RCC 7860 (cell line): ENCODE data around the gene GSTM2.
"Not testable (repeated sequence)": the region's sequence is repeated elsewhere in the genome, so short reads cannot be mapped to it uniquely, and the experiment has no call there.

Source experiments
- DNase-seq: peaks from one replicate; pipeline ENCODE4 v3.0.0-alpha.2; 2015; ENCODE audit warnings: low spot score
- FAIRE-seq: peaks from 2 replicates; lab custom pipeline; 2012; peaks lifted over from hg19 to GRCh38; lab: Jason Lieb, UNC

The GSTM2 gene

DNA sequence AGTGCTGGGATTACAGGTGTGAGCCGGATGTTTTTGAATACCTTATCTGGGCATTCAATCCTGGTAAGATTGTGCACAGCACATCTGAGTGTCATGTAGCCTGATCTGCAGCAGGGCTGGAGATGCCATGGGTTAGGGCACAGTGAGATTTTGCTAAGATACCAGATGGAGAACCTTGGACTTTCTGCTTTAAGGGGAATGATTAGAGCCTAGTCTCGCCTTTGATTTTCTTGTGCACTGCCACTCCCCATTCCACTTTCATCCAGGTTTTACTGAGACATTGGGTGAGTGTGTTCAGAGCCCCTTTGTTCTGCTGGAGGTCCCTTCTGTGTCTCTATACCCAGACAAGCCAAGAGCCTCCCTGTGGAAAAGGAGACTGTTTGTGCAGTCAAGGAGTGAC, 6.0 kb downstream of the GSTM2 start:
- not testable (repeated sequence) for DNase-seq, FAIRE-seq

- FAIRE-seq, result not testable (repeated sequence)
Measured at GRCh38 chr1:109676683-109677381, 9.0 kb downstream of the GSTM2 start.

DNA sequence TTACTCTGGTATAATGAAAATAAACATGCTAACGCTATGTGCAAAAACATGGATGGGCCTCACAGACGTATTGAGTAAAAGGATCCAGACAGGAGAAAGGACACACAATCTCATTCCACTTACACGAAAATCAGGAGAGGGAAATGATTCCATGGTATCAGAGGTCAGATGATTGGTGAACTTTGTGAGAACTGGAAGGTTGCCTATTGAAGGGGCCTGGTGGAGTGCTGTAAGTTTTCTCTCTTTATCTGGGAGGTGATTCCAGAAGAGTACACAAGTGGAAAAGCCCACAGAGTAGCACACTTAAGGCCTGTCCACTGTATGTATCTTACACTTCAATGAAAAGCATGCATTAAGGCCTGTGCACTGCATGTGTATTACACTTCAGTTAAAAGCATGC, 9.6 kb downstream of the GSTM2 start:
- FAIRE-seq, result no peak
- no peak for DNase-seq

More at GRCh38 chr1:109676683-109677381, 9.0 kb downstream of the GSTM2 start:
- DNase-seq, result not testable (repeated sequence)

GRCh38 chr1:109678637-109679036, 10.8 kb downstream of the GSTM2 start:
- not testable (repeated sequence) for FAIRE-seq, DNase-seq

- DNase-seq, FAIRE-seq: not testable (repeated sequence)
Measured at GRCh38 chr1:109684777-109685176, 16.9 kb downstream of the GSTM2 start.

GRCh38 chr1:109685399-109685798, 17.5 kb downstream of the GSTM2 start:
- not testable (repeated sequence) for DNase-seq, FAIRE-seq

- FAIRE-seq, DNase-seq: not testable (repeated sequence)
Measured at GRCh38 chr1:109685890-109686289, 18.0 kb downstream of the GSTM2 start.

GRCh38 chr1:109687109-109687508, 19.3 kb downstream of the GSTM2 start:
- not testable (repeated sequence) for DNase-seq, FAIRE-seq

DNA sequence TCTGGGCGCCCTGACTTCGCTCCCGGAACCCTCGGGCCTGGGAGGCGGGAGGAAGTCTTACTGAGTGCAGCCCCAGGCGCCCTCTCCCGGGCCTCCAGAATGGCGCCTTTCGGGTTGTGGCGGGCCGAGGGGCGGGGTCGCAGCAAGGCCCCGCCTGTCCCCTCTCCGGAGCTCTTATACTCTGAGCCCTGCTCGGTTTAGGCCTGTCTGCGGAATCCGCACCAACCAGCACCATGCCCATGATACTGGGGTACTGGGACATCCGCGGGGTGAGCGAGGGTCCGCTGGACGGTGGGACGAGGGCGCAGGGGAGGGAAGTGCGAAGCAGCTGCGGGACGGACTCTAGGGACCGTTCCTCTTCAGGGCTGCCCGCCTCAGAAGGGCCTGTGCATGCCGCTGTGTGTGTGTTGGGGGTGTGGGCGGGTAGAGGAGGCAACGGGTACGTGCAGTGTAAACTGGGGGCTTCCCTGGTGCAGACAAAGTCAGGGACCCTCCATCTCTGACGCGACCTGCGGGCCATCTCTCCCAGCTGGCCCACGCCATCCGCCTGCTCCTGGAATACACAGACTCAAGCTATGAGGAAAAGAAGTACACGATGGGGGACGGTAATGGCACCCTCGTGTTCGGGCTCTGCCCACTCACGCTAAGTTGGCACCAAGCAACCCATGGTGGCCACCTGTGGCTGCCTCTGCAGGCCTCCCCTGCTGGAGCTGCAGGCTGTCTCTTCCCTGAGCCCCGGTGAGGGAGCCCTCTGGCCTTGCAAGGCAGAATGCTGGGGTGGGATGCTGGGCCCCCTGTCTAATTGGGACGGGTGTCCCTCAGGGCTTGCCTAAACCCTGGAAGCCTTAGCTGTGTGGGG, 20.0 kb downstream of the GSTM2 start, which contains the start of gene GSTM1:
TSS of gene GSTM1 (plus strand) at position 177 of the 859 bp plus-strand sequence. CDS start at position 234, 57 bp downstream.
- no peak for FAIRE-seq
- DNase-seq, result no peak

DNA sequence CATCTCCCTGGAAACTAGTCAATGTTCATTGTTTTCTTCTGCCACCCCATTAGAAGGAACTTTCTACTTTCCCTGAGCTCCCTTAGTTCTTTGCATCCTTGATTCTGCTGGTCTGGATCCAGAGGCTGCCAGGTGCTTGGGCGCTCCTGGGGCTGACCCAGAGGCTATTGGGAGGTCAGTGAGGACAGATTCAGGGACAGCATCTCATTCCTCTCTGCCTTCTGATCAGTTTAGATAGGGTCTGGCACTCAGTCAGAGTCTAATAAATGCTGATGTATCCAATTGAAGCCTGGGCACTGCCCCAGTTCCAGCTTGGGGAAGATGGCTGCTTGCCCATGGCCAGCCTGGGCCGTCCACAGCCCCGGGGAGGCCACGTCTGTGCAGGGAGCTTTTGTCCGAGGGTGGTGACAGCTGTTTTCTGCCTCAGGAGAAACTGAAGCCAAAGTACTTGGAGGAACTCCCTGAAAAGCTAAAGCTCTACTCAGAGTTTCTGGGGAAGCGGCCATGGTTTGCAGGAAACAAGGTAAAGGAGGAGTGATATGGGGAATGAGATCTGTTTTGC, 22.1 kb downstream of the GSTM2 start:
- DNase-seq, result no peak
- no peak for FAIRE-seq

DNA sequence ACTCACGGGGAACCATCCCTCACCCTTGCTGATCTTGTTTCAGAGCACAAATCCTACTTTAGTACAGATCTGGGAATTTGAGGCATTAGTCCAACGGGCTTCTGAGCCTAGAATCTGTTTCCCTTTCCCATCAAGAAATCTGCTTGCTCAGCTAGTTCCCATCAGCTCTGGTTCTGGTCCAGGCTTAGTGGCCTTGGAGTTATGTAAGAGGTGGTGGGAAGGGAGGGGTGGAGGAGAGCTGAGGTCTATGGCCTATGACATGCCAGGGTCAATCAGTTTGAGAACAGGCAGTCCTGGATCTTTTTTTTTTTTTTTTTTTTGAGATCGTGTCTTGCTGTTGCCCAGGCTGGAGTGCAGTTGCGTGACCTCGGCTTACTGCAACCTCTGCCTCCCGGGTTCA, 23.9 kb downstream of the GSTM2 start:
- FAIRE-seq, result no peak
- DNase-seq, result no peak

DNA sequence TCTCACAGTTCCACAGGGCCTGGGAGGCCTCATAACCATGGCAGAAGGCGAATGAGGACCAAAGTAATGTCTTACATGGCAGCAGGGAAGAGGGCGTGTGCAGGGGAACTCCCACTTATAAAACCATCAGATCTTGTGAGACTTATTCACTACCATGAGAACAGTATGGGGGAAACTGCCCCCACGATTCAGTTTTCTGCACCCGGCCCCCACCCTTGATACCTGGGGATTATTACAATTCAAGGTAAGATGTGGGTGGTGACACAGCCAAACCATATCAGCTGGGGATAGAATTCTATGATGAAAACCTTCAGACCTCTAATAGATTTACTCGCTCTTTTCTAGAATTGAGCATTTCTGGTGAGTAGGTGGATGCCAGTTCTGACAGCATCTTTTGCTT, 26.5 kb downstream of the GSTM2 start:
- not testable (repeated sequence) for DNase-seq, FAIRE-seq

GRCh38 chr1:109695138-109695537, 27.3 kb downstream of the GSTM2 start:
- DNase-seq, FAIRE-seq: not testable (repeated sequence)

DNA sequence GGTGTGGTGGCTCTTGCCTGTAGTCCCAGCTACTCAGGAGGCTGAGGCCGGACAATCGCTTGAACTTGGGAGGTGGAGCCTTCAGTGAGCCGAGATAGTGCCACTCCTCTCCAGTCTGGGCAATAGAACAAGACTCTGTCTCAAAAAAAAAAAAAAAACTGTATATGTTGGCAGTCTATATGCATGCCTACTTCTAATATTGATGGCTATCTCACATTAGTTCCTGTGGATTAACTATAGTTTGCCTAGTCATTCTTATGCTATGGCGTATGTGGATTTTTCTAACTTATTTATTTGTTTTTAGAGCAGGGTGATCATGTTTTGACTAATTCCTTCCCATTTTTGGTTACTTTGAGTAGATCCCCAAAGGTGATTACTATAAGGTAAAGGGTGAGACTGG, 29.2 kb downstream of the GSTM2 start:
- FAIRE-seq (no peak), DNase-seq (no peak)

- not testable (repeated sequence) for DNase-seq, FAIRE-seq
Measured at GRCh38 chr1:109697861-109698260, 30.0 kb downstream of the GSTM2 start.

DNA sequence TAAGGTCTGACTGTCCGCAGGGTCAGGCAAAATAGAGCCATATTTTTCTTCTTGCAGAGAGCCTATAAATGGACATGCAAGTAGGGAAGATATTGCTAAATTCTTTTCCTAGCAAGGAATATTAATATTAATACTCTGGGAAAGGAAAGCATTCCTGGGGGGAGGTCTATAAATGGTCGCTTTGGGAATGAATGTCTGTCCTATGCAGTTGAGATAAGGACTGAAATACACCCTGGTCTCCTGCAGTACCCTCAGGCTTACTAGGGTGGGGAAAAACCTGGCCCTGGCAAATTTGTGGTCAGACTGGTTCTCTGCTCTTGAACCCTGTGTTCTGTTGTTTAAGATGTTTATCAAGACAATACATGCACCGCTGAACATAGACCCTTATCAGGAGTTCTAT, 35.1 kb downstream of the GSTM2 start:
- DNase-seq, result not testable (repeated sequence)

GRCh38 chr1:109704173-109704572, 36.3 kb downstream of the GSTM2 start:
- no peak for DNase-seq
- no peak for FAIRE-seq

More for the DNA sequence above, 35.1 kb downstream of the GSTM2 start:
- not testable (repeated sequence) for FAIRE-seq

GRCh38 chr1:109705411-109705810, 37.6 kb downstream of the GSTM2 start:
- no peak for FAIRE-seq
- DNase-seq, result no peak

DNA sequence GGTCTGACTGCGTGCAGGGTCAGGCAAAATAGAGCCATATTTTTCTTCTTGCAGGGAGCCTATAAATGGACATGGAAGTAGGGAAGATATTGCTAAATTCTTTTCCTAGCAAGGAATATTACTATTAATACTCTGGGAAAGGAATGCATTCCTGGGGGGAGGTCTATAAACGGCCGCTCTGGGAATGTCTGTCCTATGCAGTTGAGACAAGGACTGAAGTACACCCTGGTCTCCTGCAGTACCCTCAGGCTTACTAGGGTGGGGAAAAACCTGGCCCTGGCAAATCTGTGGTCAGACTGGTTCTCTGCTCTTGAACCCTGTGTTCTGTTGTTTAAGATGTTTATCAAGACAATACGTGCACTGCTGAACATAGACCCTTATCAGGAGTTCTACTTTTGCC, 41.1 kb downstream of the GSTM2 start:
- not testable (repeated sequence) for FAIRE-seq

DNA sequence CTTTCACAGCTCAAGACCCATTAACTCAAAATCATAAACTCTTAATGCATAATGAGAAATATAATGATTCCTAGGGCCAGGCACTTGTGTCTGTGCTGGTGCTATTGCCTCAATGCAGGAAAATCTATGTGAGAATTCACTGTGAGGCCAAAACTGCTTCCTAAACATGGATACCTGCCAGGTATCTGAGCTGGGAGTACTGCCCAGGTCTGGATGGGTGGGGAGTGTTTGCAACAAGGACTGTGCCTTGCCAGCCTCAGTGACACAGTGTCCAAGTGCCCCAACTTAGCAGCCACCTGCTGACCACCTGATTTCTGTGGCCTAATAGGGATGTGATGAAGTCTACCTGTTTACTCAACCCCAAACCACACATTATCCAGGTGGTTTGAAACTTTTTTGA, 42.0 kb downstream of the GSTM2 start:
- not testable (repeated sequence) for FAIRE-seq, DNase-seq

More for the DNA sequence above, 41.1 kb downstream of the GSTM2 start:
- DNase-seq, result not testable (repeated sequence)
